ENCODE results near the gene KIF18B. TPM values are rescaled to one million over a fixed set of nuclear protein-coding genes. Genes with fewer than 3 reads are reported as not detected.

KIF18B gene
- total and polyA plus RNA-seq, 2 of the 13 experiments (the other 11 are each of a cell fraction or from before 2014, with no cell fraction given), result 15.2 to 15.3 TPM

DNA sequence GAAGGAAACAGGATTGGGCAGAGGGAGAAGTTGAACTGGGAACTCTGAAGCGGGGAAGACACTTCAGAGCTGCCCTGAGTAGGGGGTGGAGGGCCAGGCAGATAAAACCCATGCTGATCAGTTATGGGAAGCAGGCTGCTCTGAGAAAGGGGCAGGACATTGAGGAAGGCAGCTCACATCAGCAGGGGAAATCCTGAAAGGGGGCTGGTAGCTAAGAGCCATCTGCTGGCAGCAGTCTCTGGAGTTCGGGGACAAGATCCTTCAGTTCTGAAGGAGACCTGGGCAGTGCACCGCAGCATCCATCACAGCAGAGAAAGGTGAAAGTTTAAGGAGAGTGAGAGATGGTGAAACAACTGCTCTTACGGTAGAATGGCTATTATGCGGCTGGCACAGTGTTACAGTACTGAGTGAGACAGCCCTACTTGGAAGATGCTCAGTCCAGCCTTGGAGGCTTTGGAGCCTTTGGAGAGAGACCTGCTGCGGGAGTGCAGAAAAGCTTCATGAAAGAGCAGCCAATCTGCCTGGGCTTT lies 5.4 kb upstream of the KIF18B start (continued):
- TF ChIP-seq, protein P1, sequence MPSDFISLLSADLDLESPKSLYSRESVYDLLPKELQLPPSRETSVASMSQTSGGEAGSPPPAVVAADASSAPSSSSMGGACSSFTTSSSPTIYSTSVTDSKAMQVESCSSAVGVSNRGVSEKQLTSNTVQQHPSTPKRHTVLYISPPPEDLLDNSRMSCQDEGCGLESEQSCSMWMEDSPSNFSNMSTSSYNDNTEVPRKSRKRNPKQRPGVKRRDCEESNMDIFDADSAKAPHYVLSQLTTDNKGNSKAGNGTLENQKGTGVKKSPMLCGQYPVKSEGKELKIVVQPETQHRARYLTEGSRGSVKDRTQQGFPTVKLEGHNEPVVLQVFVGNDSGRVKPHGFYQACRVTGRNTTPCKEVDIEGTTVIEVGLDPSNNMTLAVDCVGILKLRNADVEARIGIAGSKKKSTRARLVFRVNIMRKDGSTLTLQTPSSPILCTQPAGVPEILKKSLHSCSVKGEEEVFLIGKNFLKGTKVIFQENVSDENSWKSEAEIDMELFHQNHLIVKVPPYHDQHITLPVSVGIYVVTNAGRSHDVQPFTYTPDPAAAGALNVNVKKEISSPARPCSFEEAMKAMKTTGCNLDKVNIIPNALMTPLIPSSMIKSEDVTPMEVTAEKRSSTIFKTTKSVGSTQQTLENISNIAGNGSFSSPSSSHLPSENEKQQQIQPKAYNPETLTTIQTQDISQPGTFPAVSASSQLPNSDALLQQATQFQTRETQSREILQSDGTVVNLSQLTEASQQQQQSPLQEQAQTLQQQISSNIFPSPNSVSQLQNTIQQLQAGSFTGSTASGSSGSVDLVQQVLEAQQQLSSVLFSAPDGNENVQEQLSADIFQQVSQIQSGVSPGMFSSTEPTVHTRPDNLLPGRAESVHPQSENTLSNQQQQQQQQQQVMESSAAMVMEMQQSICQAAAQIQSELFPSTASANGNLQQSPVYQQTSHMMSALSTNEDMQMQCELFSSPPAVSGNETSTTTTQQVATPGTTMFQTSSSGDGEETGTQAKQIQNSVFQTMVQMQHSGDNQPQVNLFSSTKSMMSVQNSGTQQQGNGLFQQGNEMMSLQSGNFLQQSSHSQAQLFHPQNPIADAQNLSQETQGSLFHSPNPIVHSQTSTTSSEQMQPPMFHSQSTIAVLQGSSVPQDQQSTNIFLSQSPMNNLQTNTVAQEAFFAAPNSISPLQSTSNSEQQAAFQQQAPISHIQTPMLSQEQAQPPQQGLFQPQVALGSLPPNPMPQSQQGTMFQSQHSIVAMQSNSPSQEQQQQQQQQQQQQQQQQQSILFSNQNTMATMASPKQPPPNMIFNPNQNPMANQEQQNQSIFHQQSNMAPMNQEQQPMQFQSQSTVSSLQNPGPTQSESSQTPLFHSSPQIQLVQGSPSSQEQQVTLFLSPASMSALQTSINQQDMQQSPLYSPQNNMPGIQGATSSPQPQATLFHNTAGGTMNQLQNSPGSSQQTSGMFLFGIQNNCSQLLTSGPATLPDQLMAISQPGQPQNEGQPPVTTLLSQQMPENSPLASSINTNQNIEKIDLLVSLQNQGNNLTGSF (CRISPR knock-in tag; IDR thresholded peaks at IDR 0.05), result no peak
- TF ChIP-seq NCOA1 (CRISPR knock-in tag; IDR thresholded peaks at IDR 0.05), result no peak
- TF ChIP-seq SIN3B (IDR thresholded peaks at IDR 0.05; ENCODE audit: low read length), result no peak
- no peak for TF ChIP-seq XRCC5 (optimal IDR thresholded peaks at IDR 0.05; ENCODE audit: low read length)
- TF ChIP-seq GFI1 (CRISPR knock-in tag; IDR thresholded peaks at IDR 0.05; ENCODE audit: borderline replicate concordance), result no peak
- no peak for TF ChIP-seq PHF5A (CRISPR knock-in tag; IDR thresholded peaks at IDR 0.05; ENCODE audit: low read depth, unreplicated experiment)

DNA sequence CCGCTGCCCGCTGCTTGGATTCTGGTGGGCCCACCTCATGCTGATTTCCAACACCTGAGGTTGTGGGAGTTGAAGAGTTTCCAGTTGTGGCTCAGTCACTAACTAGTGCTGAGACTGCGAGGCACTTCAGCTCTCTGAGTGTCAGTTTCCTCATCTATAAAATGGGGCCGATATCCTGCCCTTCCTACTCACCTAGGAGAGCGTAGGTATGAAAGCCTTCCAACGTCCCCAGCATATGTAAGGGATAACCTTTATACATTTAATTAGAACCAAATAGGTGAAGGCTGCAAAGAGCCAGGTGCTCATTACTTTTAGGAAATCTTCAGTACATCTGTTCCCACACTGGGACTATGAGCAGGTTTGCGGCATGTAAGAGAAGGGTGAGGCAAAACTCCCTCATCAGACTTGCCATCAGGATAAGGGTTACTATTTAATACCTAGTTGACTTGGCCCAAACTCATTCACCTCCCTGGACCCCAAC lies 782 bp upstream of the KIF18B start:
- Histone ChIP-seq H2AFZ (ENCODE audit: low read length) (no peak overlapping the region), H3K79me2 (ENCODE audit: insufficient read depth, low read length) (peaks cover 40% of the 10 kb centered on the region), H3K4me2 (ENCODE audit: low read depth, low read length) (peak overlapping the region; percentile 76), H3K27me3 (ENCODE audit: control insufficient read depth in 1 of 2, insufficient read depth in 2 of 2, low read length in 2 of 2) (no peaks in the 10 kb centered on the region; a peak in 1 of 5 replicates), H3K9me3 (ENCODE audit: low read length) (no peaks in the 10 kb centered on the region), H4K20me1 (ENCODE audit: insufficient read depth, low read length) (no peaks in the 10 kb centered on the region), H3K9ac (ENCODE audit: insufficient read depth, low read depth, low read length) (peak overlapping the region; percentile 87; the same call in 1 of the 2 replicates), H3K36me3 (replicated peaks in 1 of 2; ENCODE audit: control insufficient read depth in 1 of 2, insufficient read depth in 2 of 2, low read length in 2 of 2) (no peaks in the 10 kb centered on the region), H3K4me3 (replicated peaks in 1 of 3; ENCODE audit: insufficient read depth in 1 of 3, low read depth in 2 of 3, low read length in 3 of 3) (peak overlapping the region; percentile 74 to 98 (median 89)), H3K27ac (ENCODE audit: extremely low read length, insufficient read depth, low read length) (peak overlapping the region; percentile 45), H3K4me1 (ENCODE audit: insufficient read depth, low read length) (peaks cover 45% of the 10 kb centered on the region)
- DNase-seq (ENCODE audit: low spot score) (no peak), FAIRE-seq (no peak), ATAC-seq (no peak)
- intact Hi-C loops (cut with micrococcal nuclease; ENCODE audit: unreplicated experiment), result no loop called here
- no TSS peak for BruUV-seq (replicated peaks)
- in situ Hi-C loops (cut with HindIII; ENCODE audit: extremely low pct_ligation_motif_present, low pct_unique_long_range_greater_than_20kb), result no loop called here
- ChIA-PET CTCF (ENCODE audit: low intra/inter-chr PET ratio, low total read pairs) (no interaction called here), POLR2A (no interaction called here)
- 94% methylated on average over 5 of the region's 7 CpGs for WGBS (ENCODE audit: low lambda C conversion rate)
- TF ChIP-seq, protein P2, sequence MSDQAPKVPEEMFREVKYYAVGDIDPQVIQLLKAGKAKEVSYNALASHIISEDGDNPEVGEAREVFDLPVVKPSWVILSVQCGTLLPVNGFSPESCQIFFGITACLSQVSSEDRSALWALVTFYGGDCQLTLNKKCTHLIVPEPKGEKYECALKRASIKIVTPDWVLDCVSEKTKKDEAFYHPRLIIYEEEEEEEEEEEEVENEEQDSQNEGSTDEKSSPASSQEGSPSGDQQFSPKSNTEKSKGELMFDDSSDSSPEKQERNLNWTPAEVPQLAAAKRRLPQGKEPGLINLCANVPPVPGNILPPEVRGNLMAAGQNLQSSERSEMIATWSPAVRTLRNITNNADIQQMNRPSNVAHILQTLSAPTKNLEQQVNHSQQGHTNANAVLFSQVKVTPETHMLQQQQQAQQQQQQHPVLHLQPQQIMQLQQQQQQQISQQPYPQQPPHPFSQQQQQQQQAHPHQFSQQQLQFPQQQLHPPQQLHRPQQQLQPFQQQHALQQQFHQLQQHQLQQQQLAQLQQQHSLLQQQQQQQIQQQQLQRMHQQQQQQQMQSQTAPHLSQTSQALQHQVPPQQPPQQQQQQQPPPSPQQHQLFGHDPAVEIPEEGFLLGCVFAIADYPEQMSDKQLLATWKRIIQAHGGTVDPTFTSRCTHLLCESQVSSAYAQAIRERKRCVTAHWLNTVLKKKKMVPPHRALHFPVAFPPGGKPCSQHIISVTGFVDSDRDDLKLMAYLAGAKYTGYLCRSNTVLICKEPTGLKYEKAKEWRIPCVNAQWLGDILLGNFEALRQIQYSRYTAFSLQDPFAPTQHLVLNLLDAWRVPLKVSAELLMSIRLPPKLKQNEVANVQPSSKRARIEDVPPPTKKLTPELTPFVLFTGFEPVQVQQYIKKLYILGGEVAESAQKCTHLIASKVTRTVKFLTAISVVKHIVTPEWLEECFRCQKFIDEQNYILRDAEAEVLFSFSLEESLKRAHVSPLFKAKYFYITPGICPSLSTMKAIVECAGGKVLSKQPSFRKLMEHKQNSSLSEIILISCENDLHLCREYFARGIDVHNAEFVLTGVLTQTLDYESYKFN (CRISPR knock-in tag; conservative IDR thresholded peaks at IDR 0.05), result no peak
- no peak for TF ChIP-seq ZNF30 (CRISPR knock-in tag; IDR thresholded peaks at IDR 0.05)
- no peak for TF ChIP-seq HDAC2 (CRISPR knock-in tag; IDR thresholded peaks at IDR 0.05)
- TF ChIP-seq ZNF337 (CRISPR knock-in tag; IDR thresholded peaks at IDR 0.05; ENCODE audit: borderline replicate concordance, low read depth), result no peak
- no peak for TF ChIP-seq ZNF382 (CRISPR knock-in tag; IDR thresholded peaks at IDR 0.05; ENCODE audit: borderline replicate concordance)
- no peak for TF ChIP-seq JDP2 (CRISPR knock-in tag; IDR thresholded peaks at IDR 0.05; ENCODE audit: borderline replicate concordance)
- TF ChIP-seq ZNF234 (CRISPR knock-in tag; conservative IDR thresholded peaks at IDR 0.05), result no peak
